Stimulated activated CD4-positive, alpha-beta T cell treated with anti-CD3 and anti-CD28 coated beads, TNF-alpha, amount 100 ng/mL, for 24 hours (primary cell): ENCODE results near the gene GIT1.

Experiments
- DNase-seq, 3 experiments: peaks; one replicate each; pipeline ENCODE4 v3.0.0-alpha.2; 2020; ENCODE audit warnings: low read depth in 3 of 3

GIT1 gene

GRCh38 chr17:29616300-29617048 lies 27.0 kb upstream of the GIT1 start:
- DNase-seq, result no peak

- peak; percentile 66 to 85 (median 70) for DNase-seq
Observed at GRCh38 chr17:29615492-29616299, 26.2 kb upstream of the GIT1 start.

GRCh38 chr17:29615048-29615385 lies 25.6 kb upstream of the GIT1 start:
- peak in 1 of 3 experiments; percentile 55 for DNase-seq

DNA sequence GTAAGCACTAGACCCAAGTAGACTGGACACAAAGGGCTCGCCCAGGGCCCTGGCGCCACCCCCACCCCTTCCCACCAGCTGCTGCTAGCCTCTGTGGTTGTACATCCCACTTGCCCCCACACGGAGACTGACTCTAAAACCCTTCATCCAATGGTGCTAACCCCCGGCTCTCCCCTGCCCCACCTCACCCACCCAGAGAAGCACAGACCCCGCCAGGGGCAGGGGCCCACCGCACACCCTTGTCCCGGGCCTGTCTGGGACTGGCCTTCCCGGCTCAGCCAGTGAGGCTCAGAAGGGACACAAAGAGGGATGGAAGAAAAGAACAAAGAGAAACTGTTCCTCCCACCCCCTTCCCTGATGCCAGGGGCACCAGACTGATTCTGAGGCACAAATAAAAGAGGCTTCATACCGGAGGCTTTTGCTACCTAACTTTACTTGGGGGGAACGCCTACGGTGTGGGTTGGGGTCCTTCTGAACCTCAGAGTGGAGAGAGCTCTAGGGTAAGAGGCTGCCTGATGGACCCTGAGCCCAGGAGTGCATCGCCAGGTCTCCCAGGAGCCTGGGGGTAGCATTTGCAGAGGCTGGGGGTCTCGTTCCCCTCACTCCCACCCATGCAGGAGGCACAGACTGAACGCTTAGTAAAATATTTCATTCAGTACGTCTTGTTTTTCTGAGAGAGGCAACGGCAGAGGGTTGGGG lies 25.1 kb upstream of the GIT1 start:
- DNase-seq, result no peak

GRCh38 chr17:29613856-29614255 lies 24.4 kb upstream of the GIT1 start:
- no peak for DNase-seq

DNA sequence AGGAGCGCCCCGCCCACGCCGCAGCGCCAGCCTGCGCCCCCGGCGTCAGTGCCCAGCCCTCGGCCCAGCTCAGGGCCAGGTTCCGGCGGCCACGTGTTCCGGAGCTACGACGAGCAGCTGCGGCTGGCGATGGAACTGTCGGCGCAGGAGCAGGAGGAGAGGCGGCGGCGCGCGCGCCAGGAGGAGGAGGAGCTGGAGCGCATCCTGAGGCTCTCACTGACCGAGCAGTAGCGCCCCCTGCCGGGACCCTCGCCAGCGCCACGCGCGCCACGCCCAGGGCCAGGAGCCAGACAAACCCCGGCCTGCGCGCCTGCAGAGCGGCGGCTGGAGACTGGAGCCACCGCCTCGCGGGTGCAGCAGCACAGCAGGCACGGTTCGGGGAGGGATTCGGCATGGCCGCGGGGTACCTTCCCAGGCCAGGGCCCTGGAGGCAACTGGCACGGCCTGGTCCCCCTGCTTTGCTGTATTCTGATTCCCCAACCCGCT lies 23.9 kb upstream of the GIT1 start:
- peak; percentile 87 to 96 (median 89) for DNase-seq

DNA sequence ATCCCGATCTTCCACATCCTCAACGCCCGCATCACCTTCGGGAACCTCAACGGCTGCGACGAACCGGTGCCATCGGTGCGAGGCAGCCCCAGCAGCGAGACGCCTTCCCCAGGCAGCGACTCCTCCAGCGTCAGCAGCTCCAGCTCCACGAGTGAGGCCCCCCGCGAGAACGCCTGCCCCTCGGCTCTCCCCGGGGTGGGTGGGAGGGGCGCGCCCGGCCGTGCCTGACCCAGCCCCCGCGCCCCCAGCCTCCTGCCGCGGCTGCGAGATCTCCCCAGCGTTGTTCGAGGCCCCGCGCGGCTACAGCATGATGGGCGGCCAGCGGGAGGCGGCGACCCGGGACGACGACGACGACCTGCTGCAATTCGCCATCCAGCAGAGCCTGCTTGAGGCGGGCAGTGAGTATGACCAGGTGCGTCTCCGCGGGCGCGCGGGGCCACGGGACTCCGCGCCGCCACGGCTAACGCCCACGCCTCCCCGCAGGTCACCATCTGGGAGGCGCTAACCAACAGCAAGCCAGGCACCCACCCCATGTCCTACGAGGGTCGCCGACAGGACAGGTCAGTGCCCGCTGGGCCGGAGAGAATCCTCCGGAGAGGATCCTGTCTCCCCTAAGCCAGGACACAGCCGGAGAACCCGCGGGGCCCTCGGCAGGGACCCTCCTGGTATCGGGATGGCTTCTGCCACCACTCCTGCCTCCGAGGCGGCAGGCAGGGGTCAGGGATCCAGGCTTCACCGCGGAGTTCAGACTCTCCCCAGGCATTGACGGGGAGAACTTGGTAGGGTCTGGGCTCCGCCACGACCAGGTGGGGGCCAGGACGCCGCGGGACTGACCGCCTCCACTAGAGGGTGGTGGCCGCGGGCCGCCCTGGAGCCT lies 23.2 kb upstream of the GIT1 start:
- no peak for DNase-seq

DNA sequence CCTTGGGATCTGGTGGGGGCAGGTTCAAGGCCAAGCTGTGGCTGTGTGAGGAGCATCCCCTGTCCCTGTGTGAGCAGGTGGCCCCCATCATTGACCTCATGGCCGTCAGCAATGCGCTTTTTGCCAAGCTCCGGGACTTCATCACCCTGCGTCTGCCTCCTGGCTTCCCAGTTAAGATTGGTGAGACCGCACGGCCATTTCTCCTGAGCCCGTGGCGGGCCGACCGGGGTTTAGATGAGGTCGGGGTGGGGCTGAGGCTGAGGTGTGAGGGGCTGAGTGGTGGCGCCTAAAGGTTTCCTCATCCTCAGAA lies 22.6 kb upstream of the GIT1 start:
- no peak for DNase-seq

- no peak for DNase-seq
Observed at GRCh38 chr17:29611351-29612093, 22.1 kb upstream of the GIT1 start.

DNA sequence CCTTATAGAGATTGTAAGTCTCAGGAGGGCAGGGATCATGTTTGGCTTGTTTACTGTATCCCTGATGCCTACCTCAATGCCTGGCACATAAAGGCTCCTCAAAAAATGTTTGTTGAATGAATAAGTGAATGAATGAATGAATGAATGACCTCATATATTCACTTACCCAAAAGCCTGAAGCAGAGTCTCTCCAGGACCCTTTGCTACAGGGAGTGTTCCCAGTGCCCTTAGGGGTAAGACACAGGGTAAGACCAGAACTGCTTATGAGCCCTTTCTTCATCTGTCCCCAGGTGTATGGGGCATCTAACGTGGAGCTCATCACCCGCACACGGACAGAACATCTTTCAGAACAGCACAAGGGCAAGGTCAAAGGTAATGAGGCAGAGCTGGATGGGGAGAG lies 20.9 kb upstream of the GIT1 start:
- no peak for DNase-seq

DNA sequence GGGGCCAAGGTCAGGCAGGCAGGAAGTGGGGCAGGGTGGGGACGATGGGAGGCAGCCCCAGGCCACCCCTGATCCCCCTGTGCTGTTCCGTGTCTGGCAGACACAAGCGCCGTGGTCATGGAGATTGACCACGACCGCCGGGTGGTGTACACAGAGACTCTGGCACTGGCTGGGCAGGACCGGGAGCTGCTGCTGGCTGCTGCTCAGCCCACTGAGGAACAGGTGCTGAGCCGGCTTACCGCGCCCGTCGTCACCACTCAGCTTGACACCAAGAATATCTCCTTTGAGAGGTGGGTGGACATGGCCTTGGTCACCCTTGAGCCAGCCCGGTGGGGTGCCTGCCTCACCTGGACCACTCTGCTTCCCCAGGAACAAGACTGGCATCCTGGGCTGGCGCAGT lies 19.5 kb upstream of the GIT1 start:
- no peak for DNase-seq

DNA sequence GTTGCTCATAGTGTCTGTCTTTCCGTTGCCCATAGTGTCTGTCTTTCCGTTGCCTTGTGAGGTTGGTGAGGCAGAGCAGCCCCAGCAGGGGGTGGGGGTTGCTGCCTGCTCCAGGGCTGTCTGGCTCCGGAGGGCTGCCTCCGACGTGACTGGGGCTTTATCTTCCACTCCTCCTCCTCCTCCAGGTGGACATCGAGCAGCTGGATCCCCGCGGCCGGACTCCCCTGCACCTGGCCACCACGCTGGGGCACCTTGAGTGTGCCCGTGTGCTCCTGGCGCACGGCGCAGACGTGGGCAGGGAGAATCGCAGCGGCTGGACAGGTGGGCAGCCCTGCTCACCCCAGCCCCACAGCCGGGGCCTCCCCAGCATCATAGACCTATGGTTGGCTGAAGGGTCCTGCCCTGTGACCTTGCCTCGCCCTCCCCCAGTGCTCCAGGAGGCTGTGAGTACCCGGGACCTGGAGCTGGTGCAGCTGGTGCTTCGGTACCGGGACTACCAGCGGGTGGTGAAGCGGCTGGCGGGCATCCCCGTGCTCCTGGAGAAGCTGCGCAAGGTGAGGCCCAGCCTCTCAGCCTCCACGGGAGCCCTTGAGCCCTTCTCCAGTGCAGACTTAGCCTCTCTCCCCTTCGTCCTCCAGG lies 18.2 kb upstream of the GIT1 start:
- DNase-seq, result no peak

GRCh38 chr17:29603109-29603674 lies 13.7 kb upstream of the GIT1 start:
- DNase-seq, result no peak

GRCh38 chr17:29597361-29598172 lies 8.1 kb upstream of the GIT1 start:
- DNase-seq, result no peak

DNA sequence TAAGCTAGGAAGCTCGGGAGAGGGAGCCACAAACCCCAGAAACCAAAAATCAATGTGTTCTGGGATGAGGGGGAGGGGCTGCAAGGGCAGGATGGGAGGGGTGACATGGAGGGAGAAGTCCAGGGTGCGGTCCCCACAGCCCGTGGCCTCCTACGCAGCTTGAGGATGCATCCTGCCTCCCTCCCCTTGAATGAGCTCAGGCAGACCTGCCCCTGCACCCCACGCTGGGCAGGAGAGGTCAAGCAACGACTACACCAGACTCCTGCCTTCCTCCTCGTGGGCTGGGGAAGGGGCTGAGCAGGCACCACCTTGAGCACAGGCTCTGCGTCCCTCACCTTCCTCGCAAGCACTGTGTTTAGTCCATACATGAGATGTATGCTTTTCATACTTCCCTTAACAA lies 7.4 kb upstream of the GIT1 start:
- no peak for DNase-seq

DNA sequence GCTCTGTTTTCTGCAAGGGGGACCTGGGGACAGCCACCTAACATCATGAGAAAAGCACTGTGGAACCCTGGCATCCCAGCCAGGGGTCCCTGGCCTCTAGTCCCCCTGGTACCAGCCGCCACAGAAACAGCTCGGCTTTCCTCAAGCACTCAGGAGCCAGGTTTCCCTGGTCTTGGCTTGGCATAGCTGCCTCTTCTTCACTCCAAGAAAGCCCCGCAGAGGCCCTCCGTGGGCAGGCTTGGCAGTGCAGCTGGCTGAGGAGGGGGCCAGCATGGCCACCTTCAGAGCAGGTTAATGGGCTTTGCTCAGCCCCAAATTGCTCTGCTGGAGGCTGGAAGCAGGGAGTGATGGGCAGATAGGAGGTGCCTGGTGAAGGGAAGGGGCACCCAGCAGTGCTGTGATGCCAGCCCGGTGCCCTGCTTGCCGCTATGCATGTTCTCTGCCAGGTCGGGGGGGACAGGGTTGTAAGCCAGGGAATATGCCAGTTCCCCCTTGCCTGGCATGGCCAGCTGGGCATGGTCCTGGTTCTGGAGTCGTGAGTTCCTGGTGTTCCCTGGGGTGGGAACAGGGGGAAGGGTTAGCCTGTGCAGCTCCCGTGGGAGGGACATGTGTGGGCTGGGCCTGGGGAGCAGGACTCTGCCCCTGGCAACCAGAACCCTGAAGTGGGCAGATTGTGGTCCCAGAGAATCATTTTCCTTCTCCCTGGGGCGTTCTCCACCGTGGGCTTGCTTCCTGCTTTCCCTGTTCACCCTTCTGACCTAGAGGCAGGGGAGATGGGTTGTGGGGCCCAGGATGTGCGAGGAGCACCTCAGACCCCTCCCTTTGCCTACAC lies 6.7 kb upstream of the GIT1 start:
- DNase-seq, result no peak

DNA sequence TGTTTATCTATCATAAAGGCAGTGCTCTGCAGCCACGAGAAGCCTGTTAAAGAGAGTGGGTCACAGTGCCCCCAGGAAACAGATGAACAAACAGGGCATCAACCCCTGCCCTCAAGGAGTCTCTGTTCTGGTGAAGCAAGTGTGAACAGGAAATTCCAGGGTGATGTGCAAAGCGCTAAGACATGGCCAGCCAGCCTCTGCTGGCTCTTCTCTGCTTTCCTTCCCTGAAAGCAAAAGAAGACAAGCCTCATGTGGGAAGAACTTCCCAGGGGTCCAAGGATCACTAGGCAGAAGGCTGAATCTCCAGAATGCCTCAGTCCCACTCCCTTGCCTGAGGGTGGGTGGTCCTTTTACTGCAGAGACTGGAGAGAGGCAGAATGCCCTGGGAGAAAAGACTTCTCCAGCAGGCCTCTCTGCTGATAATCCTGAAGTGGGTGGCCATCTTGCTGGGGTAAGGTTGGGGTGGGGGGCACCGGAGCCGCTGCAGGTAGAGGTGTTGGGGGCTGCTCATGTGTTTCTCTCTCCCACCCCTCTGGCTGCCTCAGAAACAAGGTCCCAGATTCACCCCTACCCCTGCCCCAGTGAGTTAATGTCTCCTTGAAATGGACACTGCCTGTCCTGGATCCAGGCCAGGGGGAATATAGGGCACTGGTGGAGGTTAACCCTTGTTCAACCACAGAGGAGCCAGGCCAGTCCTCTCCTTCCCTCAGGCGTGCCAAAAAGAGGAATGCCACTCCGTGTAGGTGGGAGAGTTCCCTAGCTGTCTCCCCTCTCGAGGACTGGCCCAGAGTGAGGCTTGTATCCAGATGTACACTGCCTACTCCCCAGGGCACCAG lies 5.9 kb upstream of the GIT1 start:
- no peak for DNase-seq
